Adrenal gland (tissue), 12 donors: ENCODE data around the gene CACNA1F. TPM values are rescaled to one million over a fixed set of nuclear protein-coding genes. Genes with fewer than 3 reads are reported as not detected.

Experiments
- DNase-seq, 7 donors: peaks; one replicate each; pipeline ENCODE4 v3.0.0-alpha.2; 2019 to 2020
- H3K27ac ChIP-seq, 5 donors: fragments of 200-600 bp; sonication (generic) in 4 of 5; 1 replicate in 3 of 5; 2 replicates in 2 of 5; pipeline versions ENCODE4 v1.5.1 to v1.8.0; 2016 to 2020; ENCODE audit warnings: mild to moderate bottlenecking in 1 of 5
- H3K27me3 ChIP-seq: fragments of 200-600 bp; 2 replicates; pipeline ENCODE4 v1.8.0; 2021
- H3K36me3 ChIP-seq, 2 donors: fragments of 200-600 bp; replicated peaks in 1 of 2; 1 replicate in 1 of 2; 2 replicates in 1 of 2; pipeline versions ENCODE4 v1.5.1 to v1.8.0; 2018 to 2022
- H3K4me1 ChIP-seq, 2 donors: fragments of 200-600 bp; replicated peaks in 1 of 2; 1 replicate in 1 of 2; 2 replicates in 1 of 2; pipeline versions ENCODE4 v1.5.1 to v1.8.0; 2018 to 2021
- H3K4me3 ChIP-seq, 4 donors: fragments of 200-600 bp; sonication (generic) in 3 of 4; one replicate each; pipeline ENCODE4 v1.5.1; 2016 to 2018
- H3K9me3 ChIP-seq, 3 donors: fragments of 200-600 bp; sonication (generic) in 1 of 3; replicated peaks in 1 of 3; 1 replicate in 2 of 3; 2 replicates in 1 of 3; pipeline versions ENCODE4 v1.5.1 to v1.8.0; 2016 to 2021
- POLR2A ChIP-seq, 2 donors: fragments of 450-650 bp; IDR thresholded peaks; one replicate each; pipeline ENCODE4 v1.6.1; 2017; ENCODE audit warnings: antibody characterized with exemption in 2 of 2, mild to moderate bottlenecking in 2 of 2, moderate library complexity in 1 of 2
- WGBS, 4 donors: extraction: QIAGEN DNeasy Blood & Tissue Kit in 2 of 4; methylation state at CpG; one replicate each; pipeline versions ENCODE4 v1.1.5 to v1.1.7; 2013 to 2017; 5-methylcytosine and 5-hydroxymethylcytosine counted together
- intact Hi-C, 2 donors: fragments of 100-400 bp; cut with DNase I; formaldehyde crosslinking; loops; one replicate each; pipeline versions ENCODE4 v1.14.1 to v1.15.0; 2022 to 2023
- polyA plus RNA-seq, 3 donors: library from polyadenylated mRNA; stranded (reverse); fragments of 200-250 nt in 2 of 3; fragments of 350-450 nt in 1 of 3; fragmentation: Illumina TruSeq in 1 of 3; extraction: RNeasy Lipid Tissue Mini Kit (QIAGEN cat#74804) in 1 of 3; gene quantifications; one replicate each; pipeline ENCODE4 v1.2.3, GENCODE V29; 2013 to 2014
- total RNA-seq, 9 donors: library from RNA; depleted of rRNA in 4 of 9; stranded (reverse); fragments of >200 nt in 4 of 9; fragments of 120-200 nt in 1 of 9; fragmentation: NEBNext Ultra II Directional in 1 of 9; extraction: Animal tissue kit (Norgen Biotek cat#: 25700) in 1 of 9; gene quantifications; one replicate each; pipeline versions ENCODE4 v1.1.0 to v1.2.4, GENCODE V29; 2013 to 2023
- TF ChIP-seq, protein P1 (sequence below), 6 experiments: fragments of 450-650 bp in 4 of 6; fragments of 200-600 bp in 2 of 6; sonication (generic) in 1 of 6; IDR thresholded peaks; 1 replicate in 5 of 6; 2 replicates in 1 of 6; pipeline versions ENCODE4 v1.5.1 to v1.8.0; 2016 to 2021; ENCODE audit warnings: antibody characterized with exemption in 6 of 6, mild to moderate bottlenecking in 2 of 6, moderate library complexity in 1 of 6
- donor health status: healthy with polysubstance abuse.
- donor health status: Bipolar disorder and iron deficiency.
- donor health status: DM: yes; HTN: yes; CAD: no.
- donor health status: DM: no; HTN: no; CAD: no.
- donor health status: DM: no; HTN: no; CAD: no.
- donor health status: DM: yes; HTN: yes; CAD: no.

Gene CACNA1F
- total and polyA plus RNA-seq, 12 donors, result 0.13 to 0.24 (median 0.17) TPM; not detected in 7

DNA sequence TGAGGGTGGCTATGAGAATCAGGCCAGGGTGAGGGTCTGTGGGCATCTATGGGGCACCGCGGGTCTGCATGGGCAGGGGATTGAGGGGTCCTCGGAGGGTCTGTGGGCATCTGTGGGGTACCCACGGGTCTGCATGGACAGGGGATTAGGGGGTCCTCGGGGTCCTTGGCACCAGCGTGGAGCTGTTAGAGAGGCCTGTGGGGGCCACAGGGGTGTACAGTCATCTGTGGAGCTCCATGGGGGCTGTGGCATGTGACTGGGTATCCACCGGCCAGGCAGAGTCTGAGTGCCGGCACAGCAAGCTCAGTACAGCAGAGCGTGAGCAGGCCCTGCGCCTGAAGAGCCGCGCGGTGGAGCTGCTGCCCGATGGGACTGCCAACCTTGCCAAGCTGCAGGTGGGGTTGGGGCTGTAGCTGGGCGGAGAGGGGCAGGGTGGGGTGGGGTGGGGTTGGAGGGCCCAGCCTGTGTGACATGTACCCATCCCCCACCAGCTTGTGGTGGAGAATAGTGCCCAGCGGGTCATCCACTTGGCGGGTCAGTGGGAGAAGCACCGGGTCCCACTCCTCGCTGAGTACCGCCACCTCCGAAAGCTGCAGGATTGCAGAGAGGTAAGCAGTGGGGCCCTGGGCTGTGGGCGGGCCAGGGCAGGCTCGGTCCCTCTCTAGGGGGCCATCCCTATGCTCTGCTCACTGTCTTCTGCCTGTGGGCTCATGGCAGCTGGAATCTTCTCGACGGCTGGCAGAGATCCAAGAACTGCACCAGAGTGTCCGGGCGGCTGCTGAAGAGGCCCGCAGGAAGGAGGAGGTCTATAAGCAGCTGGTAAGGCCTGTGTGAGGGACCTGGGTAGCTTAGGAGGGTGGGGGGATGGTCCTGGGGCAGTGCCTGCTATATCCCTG, 15.0 kb upstream of the CACNA1F start:
- DNase-seq, result no peak
- Histone ChIP-seq H3K27ac (no peak overlapping the region), H3K4me1 (no peaks in the 10 kb centered on the region), H3K4me3 (no peak overlapping the region), H3K27me3 (no peaks in the 10 kb centered on the region), H3K36me3 (peaks cover 0 to 18% of the 10 kb centered on the region in 2 donors), H3K9me3 (no peaks in the 10 kb centered on the region)
- TF ChIP-seq POLR2A (IDR thresholded peaks at IDR 0.05), result no peak
- TF ChIP-seq, protein P1, sequence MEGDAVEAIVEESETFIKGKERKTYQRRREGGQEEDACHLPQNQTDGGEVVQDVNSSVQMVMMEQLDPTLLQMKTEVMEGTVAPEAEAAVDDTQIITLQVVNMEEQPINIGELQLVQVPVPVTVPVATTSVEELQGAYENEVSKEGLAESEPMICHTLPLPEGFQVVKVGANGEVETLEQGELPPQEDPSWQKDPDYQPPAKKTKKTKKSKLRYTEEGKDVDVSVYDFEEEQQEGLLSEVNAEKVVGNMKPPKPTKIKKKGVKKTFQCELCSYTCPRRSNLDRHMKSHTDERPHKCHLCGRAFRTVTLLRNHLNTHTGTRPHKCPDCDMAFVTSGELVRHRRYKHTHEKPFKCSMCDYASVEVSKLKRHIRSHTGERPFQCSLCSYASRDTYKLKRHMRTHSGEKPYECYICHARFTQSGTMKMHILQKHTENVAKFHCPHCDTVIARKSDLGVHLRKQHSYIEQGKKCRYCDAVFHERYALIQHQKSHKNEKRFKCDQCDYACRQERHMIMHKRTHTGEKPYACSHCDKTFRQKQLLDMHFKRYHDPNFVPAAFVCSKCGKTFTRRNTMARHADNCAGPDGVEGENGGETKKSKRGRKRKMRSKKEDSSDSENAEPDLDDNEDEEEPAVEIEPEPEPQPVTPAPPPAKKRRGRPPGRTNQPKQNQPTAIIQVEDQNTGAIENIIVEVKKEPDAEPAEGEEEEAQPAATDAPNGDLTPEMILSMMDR (IDR thresholded peaks at IDR 0.05), result no peak
- WGBS, 4 donors, result 81 to 84% (median 83%) methylated on average over 5 to 28 of the region's 28 CpGs; no CpG with 5 or more reads in 1 of the 4 donors
- intact Hi-C loops, result no loop called here

DNA sequence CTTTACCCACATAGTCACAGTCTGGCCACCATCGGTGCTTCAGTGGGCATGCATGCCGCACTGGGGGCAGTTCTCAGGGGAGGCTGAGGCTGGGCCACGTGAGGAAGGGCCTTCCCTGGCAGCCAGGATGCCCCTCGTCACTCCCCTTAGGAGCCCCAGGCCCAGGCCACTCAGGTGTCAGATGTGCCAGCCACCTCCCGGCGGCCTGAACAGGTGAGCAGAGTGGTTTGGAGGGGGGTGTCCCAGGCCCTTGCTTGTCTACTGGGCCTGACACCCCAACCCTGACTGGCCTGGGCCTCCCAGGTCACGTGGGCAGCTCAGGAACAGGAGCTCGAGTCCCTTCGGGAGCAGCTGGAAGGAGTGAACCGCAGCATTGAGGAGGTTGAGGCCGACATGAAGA, 14.2 kb upstream of the CACNA1F start:
- no peak for DNase-seq
- Histone ChIP-seq H3K27me3 (no peaks in the 10 kb centered on the region), H3K27ac (no peak overlapping the region), H3K4me1 (no peaks in the 10 kb centered on the region), H3K9me3 (no peaks in the 10 kb centered on the region), H3K4me3 (no peak overlapping the region), H3K36me3 (peaks cover 0 to 19% of the 10 kb centered on the region in 2 donors)
- no peak for TF ChIP-seq POLR2A (IDR thresholded peaks at IDR 0.05)
- TF ChIP-seq, protein P1 (IDR thresholded peaks at IDR 0.05), result no peak
- intact Hi-C loops, result no loop called here
- WGBS, 4 donors, result 83 to 92% (median 84%) methylated on average over 8 to 11 of the region's 11 CpGs; no CpG with 5 or more reads in 1 of the 4 donors

DNA sequence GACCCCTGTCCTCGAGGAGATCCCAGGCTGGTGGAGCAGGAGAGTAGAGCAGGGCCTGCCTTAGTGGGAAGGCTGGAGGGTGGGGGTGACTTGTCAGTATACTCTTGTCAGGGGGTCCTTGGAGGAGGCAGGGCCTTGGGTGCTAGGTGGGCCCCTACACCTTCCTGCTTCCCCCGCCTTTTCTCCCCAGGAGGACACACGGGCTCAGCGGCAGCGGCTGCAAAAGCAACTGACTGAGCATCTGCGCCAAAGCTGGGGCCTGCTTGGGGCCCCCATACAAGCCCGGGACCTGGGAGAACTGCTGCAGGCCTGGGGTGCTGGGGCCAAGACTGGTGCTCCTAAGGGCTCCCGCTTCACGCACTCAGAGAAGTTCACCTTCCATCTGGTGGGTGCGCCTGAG, 13.4 kb upstream of the CACNA1F start:
- H3K36me3 ChIP-seq, result peaks cover 0 to 19% of the 10 kb centered on the region in 2 donors
- no peaks in the 10 kb centered on the region for H3K27me3 ChIP-seq
- no peak overlapping the region for H3K27ac ChIP-seq
- TF ChIP-seq POLR2A (IDR thresholded peaks at IDR 0.05), result no peak
- TF ChIP-seq, protein P1 (IDR thresholded peaks at IDR 0.05), result no peak
- no peaks in the 10 kb centered on the region for H3K4me1 ChIP-seq
- no peak overlapping the region for H3K4me3 ChIP-seq
- no peaks in the 10 kb centered on the region for H3K9me3 ChIP-seq
- intact Hi-C loops, result no loop called here
- DNase-seq, result no peak
- WGBS, 4 donors, result 89 to 92% (median 90%) methylated on average over 1 to 10 of the region's 10 CpGs; no CpG with 5 or more reads in 1 of the 4 donors

DNA sequence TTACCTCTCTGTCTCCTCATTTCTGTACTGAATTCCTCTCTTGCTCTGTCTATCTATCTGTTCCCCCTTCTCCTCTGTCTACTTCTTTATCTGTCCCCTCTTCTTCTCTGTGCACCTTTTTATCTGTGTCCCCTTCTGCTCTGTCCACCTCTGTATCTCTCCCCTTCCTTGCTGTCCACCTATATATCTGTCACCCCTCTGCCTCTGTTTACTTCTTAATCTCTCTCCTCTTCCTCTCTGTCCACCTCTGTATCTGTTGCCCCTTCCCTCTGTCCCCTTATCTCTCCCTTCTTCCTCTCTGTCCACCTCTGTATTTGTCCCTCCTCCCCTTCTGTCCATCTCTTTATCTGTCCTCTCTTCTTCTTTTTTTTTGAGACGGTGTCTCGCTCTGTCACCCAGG, 11.1 kb upstream of the CACNA1F start:
- DNase-seq, result no peak
- Histone ChIP-seq H3K36me3 (peaks cover 0 to 19% of the 10 kb centered on the region in 2 donors), H3K4me3 (no peak overlapping the region), H3K4me1 (no peaks in the 10 kb centered on the region), H3K27ac (no peak overlapping the region), H3K9me3 (no peaks in the 10 kb centered on the region), H3K27me3 (no peaks in the 10 kb centered on the region)
- intact Hi-C loops, result no loop called here
- TF ChIP-seq, protein P1 (IDR thresholded peaks at IDR 0.05), result no peak
- no peak for TF ChIP-seq POLR2A (IDR thresholded peaks at IDR 0.05)
- 80 to 97% (median 92%) methylated on average over 2 of the region's 2 CpGs for whole genome bisulfite sequencing, 4 donors
